WI38 (cell line): ENCODE measurements around the gene CC2D2A.

Experiments used
- H3K4me3 ChIP-seq: 2 replicates; pipeline ENCODE4 v1.5.1; 2011; ENCODE audit warnings: low read depth, mild to moderate bottlenecking, control low read depth, low read length
- TF ChIP-seq, protein P1 (sequence below): IDR thresholded peaks from 2 replicates; pipeline ENCODE4 v1.5.1; 2012; ENCODE audit warnings: low read depth, mild to moderate bottlenecking, control low read depth, low read length

CC2D2A gene

DNA sequence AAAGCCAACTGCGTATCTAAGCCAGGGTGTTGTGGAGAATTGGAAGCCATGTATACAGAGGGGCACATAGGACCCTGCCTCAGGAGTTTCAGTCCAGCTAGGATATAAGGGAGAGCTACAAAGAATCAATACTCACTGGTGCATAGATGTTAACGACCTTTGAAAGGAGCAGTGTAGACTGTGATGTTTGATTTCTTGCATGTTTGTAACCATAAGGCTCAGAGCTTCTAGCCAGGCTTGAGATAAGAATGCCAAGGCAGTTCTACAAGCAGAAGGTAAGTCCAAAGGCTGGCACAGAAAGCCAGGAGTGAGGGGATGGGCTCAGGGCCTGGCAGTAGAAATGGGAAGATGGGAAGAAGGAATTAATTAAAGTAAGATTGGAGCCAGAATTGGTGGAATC, 75.7 kb downstream of the CC2D2A start:
- no peak overlapping the region for H3K4me3 ChIP-seq
- TF ChIP-seq, protein P1, sequence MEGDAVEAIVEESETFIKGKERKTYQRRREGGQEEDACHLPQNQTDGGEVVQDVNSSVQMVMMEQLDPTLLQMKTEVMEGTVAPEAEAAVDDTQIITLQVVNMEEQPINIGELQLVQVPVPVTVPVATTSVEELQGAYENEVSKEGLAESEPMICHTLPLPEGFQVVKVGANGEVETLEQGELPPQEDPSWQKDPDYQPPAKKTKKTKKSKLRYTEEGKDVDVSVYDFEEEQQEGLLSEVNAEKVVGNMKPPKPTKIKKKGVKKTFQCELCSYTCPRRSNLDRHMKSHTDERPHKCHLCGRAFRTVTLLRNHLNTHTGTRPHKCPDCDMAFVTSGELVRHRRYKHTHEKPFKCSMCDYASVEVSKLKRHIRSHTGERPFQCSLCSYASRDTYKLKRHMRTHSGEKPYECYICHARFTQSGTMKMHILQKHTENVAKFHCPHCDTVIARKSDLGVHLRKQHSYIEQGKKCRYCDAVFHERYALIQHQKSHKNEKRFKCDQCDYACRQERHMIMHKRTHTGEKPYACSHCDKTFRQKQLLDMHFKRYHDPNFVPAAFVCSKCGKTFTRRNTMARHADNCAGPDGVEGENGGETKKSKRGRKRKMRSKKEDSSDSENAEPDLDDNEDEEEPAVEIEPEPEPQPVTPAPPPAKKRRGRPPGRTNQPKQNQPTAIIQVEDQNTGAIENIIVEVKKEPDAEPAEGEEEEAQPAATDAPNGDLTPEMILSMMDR, result no peak

DNA sequence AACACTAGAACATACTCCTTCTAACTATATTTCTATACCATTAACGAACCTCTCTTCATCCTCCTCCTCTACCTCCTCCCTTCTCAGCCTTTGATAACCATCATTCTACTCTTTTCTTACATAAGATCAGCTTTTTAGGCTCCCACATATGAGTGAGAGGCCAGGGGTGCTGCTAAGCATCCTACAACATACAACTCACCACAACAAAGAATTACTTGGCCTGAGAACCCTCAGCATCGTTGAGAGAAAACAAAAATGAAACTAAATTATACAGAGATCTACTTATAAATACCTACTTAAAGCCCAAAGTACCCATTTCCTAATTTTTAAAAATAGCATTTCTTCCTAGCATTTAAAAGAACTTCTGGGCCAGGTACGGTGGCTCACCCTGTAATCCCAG, 77.7 kb downstream of the CC2D2A start:
- H3K4me3 ChIP-seq, result no peak overlapping the region
- TF ChIP-seq, protein P1, result no peak

DNA sequence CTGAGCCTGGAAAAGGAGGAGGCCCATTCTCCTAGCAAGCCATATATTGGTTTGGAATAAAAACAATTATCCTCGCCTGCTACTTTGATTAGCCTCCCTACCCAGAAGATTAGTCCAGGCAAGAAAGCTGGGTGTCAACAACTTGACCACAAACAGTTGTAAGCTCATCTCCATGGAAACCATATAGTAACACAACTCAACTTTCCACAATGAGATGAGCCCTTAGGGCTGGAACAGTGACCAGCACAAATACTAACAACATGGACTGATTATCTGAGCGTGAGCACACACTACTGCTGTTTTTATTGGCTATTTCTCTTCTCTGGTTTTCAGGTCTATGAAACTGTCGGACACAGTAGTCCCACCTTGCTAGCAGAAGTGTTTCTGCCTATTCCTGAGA, 80.8 kb downstream of the CC2D2A start:
- TF ChIP-seq, protein P1, result no peak
- H3K4me3 ChIP-seq, result no peak overlapping the region

DNA sequence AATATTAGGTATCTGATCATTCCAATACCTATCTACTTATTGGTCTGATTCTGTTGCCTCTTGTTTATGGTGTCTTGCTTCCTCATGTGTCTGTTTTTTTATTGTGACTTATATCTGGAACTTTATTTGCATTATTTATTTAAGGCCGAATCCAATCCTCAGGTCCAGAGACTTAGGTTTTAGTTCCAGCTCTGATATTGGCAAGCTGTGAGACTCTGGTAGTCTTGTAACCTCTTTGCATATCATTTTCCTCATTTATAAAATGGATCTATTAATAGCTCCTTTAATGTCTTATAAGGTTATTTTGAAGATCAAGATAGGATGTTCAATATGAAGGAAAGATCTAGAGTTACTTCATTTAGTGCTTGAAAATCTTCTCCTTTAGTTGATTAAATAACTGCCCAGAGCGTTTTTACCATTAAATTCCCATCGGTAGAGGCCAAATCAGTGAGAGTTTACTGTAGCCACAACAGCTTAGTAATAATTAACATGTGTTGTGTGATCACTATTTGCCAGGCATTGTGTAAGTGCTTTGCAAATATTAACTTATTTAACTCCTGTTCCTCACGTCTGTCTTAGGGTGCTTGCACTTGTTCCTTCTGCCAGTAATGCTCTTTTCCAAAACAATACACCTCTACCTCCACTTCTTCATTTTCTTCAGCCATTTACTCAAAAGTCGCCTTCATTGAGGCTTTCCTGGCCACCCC, 82.2 kb downstream of the CC2D2A start:
- TF ChIP-seq, protein P1, result no peak
- no peak overlapping the region for H3K4me3 ChIP-seq

DNA sequence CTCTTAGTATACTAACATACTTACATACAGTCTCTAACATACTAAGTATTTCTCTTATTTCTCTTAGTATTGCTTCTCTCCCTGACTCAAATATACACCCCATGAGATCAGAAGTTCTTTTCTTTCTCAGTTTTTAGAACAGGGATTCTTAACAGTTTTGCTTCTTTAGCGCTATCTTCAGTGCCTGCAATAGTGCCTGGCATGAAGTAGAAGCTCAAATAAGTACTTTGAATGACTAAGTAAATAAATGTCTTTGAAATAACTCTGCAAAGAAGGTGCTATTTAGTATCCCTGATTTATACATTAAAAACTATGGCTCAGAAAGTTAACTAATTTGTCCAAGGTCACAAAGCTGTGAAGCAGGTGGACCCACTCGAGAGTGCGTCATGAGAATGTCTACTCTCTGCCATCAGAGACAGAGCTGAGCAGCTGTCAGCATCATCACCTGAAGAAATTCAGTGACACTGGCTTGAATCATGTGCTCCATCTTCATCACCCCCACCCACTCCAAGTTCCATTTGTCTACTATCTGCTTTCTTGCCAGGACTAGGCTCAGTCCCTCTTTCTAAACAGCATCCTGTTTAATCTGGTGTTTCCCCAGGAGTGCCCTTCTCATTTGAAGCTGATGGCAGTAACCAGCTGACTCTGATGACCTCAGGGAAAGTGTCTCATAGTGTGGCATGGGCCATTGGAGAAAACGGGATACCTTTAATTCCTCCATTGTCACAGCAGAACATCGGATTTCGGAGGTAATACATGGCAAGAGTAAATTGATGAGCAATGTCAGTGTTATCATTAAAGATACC, 83.1 kb downstream of the CC2D2A start:
- TF ChIP-seq, protein P1, result no peak

DNA sequence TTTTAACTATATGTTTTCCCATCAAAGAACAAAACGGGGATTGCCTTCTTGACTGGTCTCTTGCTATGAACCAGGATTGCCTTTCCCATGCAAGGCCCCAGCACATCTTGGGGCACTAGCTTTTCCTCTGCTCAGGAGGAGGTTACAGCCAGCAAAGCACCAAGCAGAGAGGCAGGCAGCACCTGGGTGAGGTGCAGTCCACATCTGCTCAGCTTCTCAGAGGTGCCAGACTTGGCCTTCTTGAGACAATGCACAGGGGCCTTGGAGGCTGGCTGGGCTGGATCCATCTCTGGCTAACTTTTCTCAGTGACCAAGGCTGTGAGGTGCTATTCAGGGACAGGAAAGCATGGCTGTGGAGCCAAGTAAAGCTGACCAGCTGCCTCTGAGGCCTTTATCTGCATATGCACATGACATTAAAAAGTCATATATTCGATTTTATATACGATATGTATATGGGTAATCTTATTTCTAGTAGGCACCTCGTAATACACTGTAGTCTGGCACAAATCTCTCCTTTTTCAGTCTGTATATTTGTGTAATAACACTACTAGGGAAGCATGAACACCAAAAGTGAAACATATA, 86.9 kb downstream of the CC2D2A start:
- no peak overlapping the region for H3K4me3 ChIP-seq
- TF ChIP-seq, protein P1, result no peak

More for the DNA sequence above, 83.1 kb downstream of the CC2D2A start:
- H3K4me3 ChIP-seq, result no peak overlapping the region
